Measurements from ENCODE around the gene CLK4.

The CLK4 gene

DNA sequence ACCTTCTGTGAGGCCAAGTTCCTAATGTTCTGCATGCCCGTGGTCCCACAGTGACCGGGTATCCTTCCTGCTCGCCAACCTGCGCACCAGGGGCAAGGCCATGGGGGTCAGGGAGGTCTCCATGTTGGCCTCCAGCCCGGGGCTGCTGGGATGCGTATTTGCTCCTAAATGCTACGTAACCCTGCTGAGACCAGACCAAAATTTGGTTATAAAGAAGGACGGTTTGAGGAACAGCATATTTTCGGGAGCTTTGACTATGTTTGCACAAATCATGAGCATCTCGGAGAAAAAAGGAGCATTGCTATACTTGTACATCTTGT, 35.7 kb upstream of the CLK4 start:
- no peak overlapping the region for H3K27ac ChIP-seq
- DNase-seq = no peak
- no peaks in the 10 kb centered on the region for H3K27me3 ChIP-seq (replicated peaks)
- no peaks in the 10 kb centered on the region for H3K36me3 ChIP-seq (replicated peaks)
- H3K4me3 ChIP-seq (ENCODE audit: low read depth, low read length) = no peak overlapping the region
- in situ Hi-C loops (cut with HindIII; ENCODE audit: low pct_ligation_motif_present, low sequenced_read_pairs) = no loop called here
- TF ChIP-seq, protein P1, sequence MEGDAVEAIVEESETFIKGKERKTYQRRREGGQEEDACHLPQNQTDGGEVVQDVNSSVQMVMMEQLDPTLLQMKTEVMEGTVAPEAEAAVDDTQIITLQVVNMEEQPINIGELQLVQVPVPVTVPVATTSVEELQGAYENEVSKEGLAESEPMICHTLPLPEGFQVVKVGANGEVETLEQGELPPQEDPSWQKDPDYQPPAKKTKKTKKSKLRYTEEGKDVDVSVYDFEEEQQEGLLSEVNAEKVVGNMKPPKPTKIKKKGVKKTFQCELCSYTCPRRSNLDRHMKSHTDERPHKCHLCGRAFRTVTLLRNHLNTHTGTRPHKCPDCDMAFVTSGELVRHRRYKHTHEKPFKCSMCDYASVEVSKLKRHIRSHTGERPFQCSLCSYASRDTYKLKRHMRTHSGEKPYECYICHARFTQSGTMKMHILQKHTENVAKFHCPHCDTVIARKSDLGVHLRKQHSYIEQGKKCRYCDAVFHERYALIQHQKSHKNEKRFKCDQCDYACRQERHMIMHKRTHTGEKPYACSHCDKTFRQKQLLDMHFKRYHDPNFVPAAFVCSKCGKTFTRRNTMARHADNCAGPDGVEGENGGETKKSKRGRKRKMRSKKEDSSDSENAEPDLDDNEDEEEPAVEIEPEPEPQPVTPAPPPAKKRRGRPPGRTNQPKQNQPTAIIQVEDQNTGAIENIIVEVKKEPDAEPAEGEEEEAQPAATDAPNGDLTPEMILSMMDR (IDR thresholded peaks at IDR 0.05; ENCODE audit: low read depth, low read length, missing control alignments) = no peak

DNA sequence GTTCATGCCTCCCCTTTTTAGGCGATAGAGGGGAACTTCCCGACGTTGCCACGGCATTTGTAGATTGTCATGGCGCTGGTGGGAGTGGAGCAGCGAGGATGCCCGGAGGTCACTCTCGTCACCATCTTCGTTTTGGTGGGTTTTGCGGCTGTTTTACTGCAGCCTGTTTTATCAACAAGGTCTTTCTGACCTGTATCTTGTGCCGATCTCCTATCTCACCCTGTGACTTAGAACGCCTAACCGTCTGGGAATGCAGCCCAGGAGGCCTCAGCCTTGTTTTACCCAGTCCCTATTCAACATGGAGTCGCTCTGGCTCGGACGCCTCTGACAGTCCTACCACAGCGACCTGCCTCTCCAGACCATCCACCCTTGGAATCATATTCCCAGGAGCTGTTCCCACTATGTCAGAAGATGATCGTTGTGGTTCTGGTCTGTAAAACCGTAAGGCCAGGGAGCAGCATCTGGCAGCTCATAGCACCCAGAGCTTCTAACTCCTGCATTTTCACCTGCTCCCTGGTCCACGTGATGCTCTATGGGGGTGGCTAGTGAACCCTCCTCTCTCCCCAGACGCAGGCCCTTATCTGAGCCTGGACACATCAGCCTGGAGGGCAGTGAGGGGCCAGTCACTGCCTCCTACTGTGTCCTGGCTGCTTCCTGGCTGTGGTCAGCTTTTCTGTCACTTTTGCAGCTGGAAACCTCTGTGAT, 35.1 kb upstream of the CLK4 start:
- in situ Hi-C loops (cut with HindIII; ENCODE audit: low pct_ligation_motif_present, low sequenced_read_pairs) = no loop called here

DNA sequence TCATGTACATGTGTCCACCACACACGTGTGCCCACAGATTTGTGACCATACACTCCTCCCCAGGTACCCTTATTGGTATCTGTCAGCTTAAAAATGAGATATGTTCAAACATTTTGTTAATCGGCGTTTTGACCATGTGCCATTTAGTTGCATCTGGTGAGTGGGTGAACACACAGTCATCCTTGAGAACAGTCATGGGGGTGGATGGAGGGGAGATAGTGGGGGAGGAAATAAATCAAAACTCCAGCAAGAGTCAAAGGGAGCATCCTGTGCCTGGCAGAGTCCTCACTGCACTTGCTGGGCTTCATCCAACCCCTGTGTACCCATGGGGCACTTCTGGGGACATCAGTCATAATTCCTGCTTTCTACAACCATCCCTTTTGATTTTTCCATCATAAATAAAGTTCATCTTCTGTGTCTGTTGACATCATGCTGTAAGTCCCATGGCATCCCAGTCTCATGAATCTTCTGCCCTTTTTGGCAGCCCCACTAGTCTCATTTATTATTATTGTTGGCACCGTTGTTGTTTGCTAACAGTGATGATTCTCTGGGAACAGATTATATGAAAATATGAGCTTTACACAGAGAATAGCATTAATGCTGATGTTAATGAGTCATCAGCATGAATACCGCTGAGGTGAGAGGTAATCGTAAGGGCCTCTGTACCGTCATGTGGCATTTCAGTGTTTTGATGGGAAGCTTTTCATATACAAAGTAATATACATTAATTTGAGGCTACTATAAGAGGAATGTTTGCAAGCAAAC, 24.4 kb upstream of the CLK4 start:
- in situ Hi-C loops (cut with HindIII; ENCODE audit: low pct_ligation_motif_present, low sequenced_read_pairs) = no loop called here
- TF ChIP-seq, protein P1 (IDR thresholded peaks at IDR 0.05; ENCODE audit: low read depth, low read length, missing control alignments) = no peak
- Histone ChIP-seq H3K36me3 (replicated peaks) (no peaks in the 10 kb centered on the region), H3K4me3 (ENCODE audit: low read depth, low read length) (no peak overlapping the region), H3K27me3 (replicated peaks) (no peaks in the 10 kb centered on the region), H3K27ac (peak overlapping the region; percentile 99)
- DNase-seq = peak; percentile 97

More for the DNA sequence above, 35.1 kb upstream of the CLK4 start:
- no peak for DNase-seq
- TF ChIP-seq, protein P1 (IDR thresholded peaks at IDR 0.05; ENCODE audit: low read depth, low read length, missing control alignments) = no peak
- Histone ChIP-seq H3K27ac (no peak overlapping the region), H3K36me3 (replicated peaks) (no peaks in the 10 kb centered on the region), H3K4me3 (ENCODE audit: low read depth, low read length) (no peak overlapping the region), H3K27me3 (replicated peaks) (no peaks in the 10 kb centered on the region)

DNA sequence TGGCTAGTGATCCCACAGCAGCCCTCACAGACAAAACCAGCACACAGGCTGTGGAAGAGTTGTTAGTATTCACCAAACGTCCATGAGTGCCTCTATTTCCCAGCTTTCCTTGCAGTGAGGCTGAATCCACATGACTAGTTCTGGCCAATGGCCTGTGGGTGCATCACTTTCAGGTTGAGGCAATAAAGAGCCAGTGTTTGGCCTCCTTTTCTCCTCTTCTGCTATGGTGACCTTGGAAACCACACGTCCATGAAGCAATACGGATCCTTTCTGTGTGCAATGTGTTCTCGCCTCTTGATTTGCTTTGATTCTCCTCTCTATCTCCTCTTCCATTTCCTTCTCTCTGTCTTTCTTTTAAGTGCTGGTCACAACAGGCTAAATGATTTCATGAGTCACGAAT, 23.4 kb upstream of the CLK4 start:
- Histone ChIP-seq H3K27ac (peak overlapping the region; percentile 99), H3K27me3 (replicated peaks) (no peaks in the 10 kb centered on the region), H3K4me3 (ENCODE audit: low read depth, low read length) (no peak overlapping the region), H3K36me3 (replicated peaks) (no peaks in the 10 kb centered on the region)
- TF ChIP-seq, protein P1 (IDR thresholded peaks at IDR 0.05; ENCODE audit: low read depth, low read length, missing control alignments) = no peak
- in situ Hi-C loops (cut with HindIII; ENCODE audit: low pct_ligation_motif_present, low sequenced_read_pairs) = no loop called here
- no peak for DNase-seq

DNA sequence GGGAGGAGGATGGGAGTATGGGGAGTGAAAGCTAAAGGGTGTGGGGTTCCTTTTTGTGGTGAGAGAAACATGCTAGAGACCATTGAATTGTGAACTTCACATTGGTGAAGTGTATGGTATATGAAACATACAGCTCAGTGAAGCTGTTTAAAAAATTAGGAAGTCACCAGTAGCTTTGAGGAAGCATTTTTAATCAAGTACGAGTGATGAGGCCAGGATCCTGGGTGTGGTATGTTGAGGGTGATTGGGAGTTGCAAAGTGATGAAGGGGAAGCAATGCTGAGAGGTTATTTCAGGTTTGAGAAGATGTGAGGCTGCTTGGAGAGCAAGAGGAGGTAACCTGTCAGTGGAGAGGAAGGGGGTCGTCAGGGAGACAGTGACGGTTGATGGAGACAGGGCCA, 22.7 kb upstream of the CLK4 start:
- TF ChIP-seq, protein P1 (IDR thresholded peaks at IDR 0.05; ENCODE audit: low read depth, low read length, missing control alignments) = no peak
- Histone ChIP-seq H3K36me3 (replicated peaks) (no peaks in the 10 kb centered on the region), H3K27ac (no peak overlapping the region), H3K27me3 (replicated peaks) (no peaks in the 10 kb centered on the region), H3K4me3 (ENCODE audit: low read depth, low read length) (no peak overlapping the region)
- DNase-seq = no peak
- in situ Hi-C loops (cut with HindIII; ENCODE audit: low pct_ligation_motif_present, low sequenced_read_pairs) = no loop called here
